Subcutaneous adipose tissue (tissue), 4 donors: ENCODE data around the gene ZNF30. TPM values are rescaled to one million over a fixed set of nuclear protein-coding genes. Genes with fewer than 3 reads are reported as not detected.

Experiments
- total RNA-seq, 4 donors: library from RNA; depleted of rRNA; stranded (reverse); fragments of >200 nt; gene quantifications; one replicate each; pipeline ENCODE4 v1.1.0, GENCODE V29; 2016
- TF ChIP-seq, protein P1 (sequence below): fragments of 450-650 bp; IDR thresholded peaks from one replicate; pipeline ENCODE4 v1.5.1; 2016; ENCODE audit warnings: low read depth, mild to moderate bottlenecking, control low read depth, antibody characterized with exemption, moderate library complexity

ZNF30 gene
- total RNA-seq, 4 donors from 2014 or later: 1.8 to 3.4 (median 2.4) TPM

DNA sequence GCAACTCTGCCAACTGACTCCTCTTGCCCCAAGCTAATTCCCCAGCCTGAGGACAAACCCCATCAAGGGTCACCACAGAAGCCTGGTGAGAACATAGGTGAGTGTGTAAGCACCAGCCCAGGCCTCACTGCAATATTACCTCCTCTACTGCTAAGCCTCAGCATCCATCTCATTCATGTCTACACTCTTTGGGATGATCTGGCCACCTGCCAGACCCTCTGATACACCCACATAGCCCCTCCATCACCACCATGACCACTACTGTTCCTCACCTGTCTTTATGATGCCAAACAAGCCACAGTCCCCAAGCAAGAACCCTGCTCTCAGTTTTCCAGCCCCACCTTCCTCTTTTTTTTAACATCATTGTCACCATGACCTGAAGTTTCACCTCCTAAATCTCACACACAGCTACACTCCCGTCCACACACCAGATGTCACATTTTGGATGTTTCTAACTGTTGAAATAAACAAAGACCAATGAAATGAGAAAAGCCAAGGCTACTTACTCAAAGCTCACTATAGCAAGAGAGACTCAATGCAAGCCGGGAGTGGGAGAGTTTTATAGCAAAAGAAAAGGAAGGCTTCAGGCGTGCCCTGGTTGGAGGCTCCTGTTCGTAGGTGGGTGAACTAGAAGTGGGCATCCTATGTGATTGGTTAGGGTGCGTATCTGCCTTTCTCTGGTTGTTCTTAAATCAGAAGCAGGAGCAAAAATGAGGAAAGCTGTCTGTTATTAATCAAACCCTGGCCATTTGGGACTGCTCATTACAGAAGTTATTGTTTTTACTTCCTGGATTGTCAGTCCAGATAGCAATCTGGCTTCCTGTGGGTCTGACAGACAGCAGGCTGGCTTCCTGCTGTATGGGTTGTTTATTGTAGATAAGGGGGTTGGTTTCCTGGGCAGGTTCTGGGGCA, 35.3 kb downstream of the ZNF30 start:
- TF ChIP-seq, protein P1, sequence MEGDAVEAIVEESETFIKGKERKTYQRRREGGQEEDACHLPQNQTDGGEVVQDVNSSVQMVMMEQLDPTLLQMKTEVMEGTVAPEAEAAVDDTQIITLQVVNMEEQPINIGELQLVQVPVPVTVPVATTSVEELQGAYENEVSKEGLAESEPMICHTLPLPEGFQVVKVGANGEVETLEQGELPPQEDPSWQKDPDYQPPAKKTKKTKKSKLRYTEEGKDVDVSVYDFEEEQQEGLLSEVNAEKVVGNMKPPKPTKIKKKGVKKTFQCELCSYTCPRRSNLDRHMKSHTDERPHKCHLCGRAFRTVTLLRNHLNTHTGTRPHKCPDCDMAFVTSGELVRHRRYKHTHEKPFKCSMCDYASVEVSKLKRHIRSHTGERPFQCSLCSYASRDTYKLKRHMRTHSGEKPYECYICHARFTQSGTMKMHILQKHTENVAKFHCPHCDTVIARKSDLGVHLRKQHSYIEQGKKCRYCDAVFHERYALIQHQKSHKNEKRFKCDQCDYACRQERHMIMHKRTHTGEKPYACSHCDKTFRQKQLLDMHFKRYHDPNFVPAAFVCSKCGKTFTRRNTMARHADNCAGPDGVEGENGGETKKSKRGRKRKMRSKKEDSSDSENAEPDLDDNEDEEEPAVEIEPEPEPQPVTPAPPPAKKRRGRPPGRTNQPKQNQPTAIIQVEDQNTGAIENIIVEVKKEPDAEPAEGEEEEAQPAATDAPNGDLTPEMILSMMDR: no peak

DNA sequence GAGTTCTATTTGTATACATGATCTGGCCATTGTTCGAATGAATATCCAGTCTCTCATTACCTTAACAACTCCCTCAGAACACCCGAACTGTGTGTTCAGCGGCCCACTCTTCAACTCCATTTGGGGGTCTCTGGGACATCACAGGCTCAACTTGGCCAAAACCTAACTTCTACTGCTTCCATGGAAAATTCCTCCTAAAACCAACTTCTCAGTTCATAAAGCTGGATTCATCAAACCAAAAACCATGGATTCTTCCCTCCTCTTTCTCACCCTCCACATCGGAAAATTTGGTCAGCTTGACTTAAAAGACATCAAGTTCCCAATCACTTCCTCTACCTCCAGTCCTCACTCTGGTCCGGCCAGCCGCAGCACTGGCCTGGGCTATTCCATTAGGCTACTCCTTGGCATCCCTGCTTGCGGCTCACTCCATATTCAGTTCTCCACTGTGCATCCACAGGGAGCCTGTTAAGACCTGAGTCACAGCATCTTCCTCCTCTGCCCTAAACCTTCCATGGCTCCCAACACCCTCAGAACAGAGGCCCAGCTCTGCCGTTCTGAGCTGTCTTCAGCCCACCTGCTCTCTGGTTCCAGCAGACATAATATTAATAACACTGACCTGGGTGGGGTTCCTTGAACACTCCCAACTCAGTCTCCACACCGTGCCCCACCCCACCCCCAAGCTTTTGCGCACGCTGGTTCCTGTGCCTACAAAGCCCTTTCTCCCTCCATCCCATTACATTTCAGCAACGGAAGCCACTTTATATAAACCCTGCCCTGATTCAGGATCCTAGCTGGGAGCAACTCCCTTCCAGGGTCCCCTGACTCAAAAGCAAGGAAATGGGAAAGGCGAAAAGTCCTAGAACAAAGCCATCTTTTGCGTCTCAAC, 36.2 kb downstream of the ZNF30 start:
- TF ChIP-seq, protein P1: no peak

DNA sequence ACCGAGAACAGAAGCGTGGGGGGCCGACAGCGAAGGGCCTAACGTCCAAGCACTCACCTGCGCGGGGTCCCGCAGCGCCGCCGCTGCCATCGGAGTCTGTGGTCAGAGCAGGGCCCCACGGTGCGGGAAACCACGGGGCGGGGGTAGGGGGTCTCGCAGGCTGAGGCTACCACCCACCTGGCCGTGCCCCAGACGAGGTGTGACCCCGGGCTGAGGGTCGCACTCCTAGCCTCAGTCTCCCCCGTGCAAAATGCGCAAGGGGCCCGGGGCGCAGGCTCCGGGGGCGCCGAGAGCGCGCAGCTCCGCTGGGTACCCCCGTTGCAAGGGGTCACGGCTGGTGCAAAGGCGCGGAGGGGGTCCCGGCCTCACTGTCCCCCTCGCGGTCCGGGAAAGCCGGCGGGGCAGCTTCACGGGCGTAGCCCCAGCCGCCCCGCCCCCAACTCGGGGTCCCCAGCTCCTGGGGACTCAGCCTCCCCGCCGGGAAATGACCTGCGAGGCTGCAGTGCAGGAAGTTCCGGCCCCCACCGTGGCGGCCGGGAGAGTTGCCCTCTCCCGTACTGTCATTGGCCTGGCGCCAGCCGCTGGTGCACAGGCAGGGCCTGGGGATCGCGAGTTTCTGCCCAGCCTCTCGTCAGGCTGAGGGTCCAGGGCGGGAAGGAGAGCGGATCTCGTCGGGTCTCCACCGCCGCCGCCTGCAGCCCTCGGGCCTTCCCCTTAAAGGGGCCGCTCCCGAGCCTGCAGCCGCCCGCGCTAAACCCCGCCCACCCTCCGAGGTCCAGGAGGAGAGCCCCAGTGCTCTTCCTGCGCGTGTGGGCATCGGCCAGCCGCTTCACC, 37.1 kb downstream of the ZNF30 start, which contains the start of gene ZNF792:
TSS of gene ZNF792 (minus strand) at position 657 of the 834 bp plus-strand sequence. CDS start at position 90, 567 bp downstream.
- TF ChIP-seq, protein P1: no peak

DNA sequence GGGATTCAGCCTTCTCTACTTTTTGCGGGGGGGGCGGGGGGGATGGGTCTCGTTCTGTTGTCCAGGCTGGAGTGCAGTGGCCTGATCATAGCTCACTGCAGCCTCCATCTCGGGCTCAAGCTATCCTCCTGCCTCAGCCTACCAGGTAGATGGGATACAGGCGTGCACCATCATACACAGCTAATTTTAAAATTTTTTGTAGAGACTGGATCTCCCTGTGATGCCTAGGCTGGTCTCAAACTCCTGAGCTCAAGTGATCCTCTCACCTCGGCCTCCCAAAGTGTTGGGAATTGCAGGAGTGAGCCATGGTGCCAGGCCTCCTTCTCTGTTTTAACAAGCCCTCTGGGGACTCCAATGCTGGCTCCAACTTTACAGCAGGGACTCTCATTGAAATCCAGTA, 37.9 kb downstream of the ZNF30 start:
- TF ChIP-seq, protein P1: no peak

DNA sequence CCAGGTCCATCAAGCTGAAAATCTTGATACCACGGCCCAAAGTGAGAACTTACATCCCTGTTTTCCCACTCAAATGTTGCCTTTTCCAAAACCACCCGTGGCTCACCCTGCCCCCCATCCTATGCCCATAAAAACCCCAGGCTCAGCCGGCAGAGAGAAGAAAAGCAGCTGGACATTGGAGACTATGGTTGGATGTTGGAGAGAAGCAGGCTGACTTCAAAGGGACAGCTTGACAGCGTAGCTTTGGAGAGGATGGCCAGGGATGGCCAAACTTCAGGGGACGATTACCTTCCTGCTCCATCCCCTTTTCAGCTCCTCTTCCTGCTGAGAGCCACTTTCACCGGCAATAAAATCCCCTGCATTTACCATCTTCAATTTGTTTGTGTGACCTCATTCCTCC, 40.8 kb downstream of the ZNF30 start:
- TF ChIP-seq, protein P1: no peak

DNA sequence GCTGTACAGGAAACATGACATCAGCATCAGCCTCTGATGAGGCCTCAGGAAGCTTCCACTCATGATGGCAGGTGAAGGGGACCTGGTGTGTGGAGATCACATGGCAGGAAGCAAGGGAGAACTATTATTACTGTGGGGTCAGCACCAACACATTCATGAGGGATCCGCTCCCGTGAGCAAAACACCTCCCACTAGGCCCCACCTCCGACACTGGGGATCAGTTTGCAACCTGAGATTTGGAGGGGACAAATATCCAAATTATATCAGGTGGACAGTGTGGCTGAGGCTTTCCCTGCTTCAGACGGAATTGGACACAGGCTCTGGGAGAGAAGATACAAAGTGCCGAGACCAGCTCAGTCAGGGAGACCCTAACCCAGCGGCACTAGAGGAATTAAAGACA, 43.0 kb downstream of the ZNF30 start:
- TF ChIP-seq, protein P1: no peak
